Measurements from ENCODE around the gene SPRTN. TPM values are rescaled to one million over a fixed set of nuclear protein-coding genes. Genes with fewer than 3 reads are reported as not detected.

The SPRTN gene
- 9.6 TPM for polyA plus RNA-seq (2013, experiment 1 of 2; ENCODE audit: insufficient read length)
- 7.3 TPM for polyA plus RNA-seq (2013, experiment 2 of 2; ENCODE audit: insufficient read length)

GRCh38 chr1:231338270-231339128 is at the start of gene SPRTN:
SPRTN (plus strand) TSS chr1:231338293; CDS start chr1:231338384, 91 bp downstream.
- no peak for DNase-seq

- no peak for DNase-seq
Measured at GRCh38 chr1:231295938-231296337, 42.2 kb upstream of the SPRTN start.

- DNase-seq: no peak
Measured at GRCh38 chr1:231301990-231302389, 36.1 kb upstream of the SPRTN start.

GRCh38 chr1:231310391-231310934 is 27.6 kb upstream of the SPRTN start:
- no peak for DNase-seq

GRCh38 chr1:231311720-231312431 is 26.2 kb upstream of the SPRTN start:
- no peak for DNase-seq

GRCh38 chr1:231312432-231312788 is 25.7 kb upstream of the SPRTN start:
- no peak for DNase-seq

- DNase-seq: no peak
Measured at GRCh38 chr1:231313661-231314060, 24.4 kb upstream of the SPRTN start.

GRCh38 chr1:231315887-231316286 is 22.2 kb upstream of the SPRTN start:
- peak; percentile 49 for DNase-seq

- DNase-seq: no peak
Measured at GRCh38 chr1:231317306-231318014, 20.6 kb upstream of the SPRTN start.

GRCh38 chr1:231318015-231318355 is 20.1 kb upstream of the SPRTN start:
- DNase-seq: no peak

GRCh38 chr1:231318568-231318967 is 19.5 kb upstream of the SPRTN start:
- DNase-seq: no peak

- DNase-seq: no peak
Measured at GRCh38 chr1:231319080-231319479, 19.0 kb upstream of the SPRTN start.

- DNase-seq: no peak
Measured at GRCh38 chr1:231322880-231323530, 15.1 kb upstream of the SPRTN start.

- no peak for DNase-seq
Measured at GRCh38 chr1:231324660-231325059, 13.4 kb upstream of the SPRTN start.

- no peak for DNase-seq
Measured at GRCh38 chr1:231326248-231326647, 11.8 kb upstream of the SPRTN start.

- no peak for DNase-seq
Measured at GRCh38 chr1:231327617-231328016, 10.5 kb upstream of the SPRTN start.

GRCh38 chr1:231329483-231329882 is 8.6 kb upstream of the SPRTN start:
- no peak for DNase-seq

GRCh38 chr1:231332761-231333160 is 5.3 kb upstream of the SPRTN start:
- DNase-seq: no peak

- DNase-seq: no peak
Measured at GRCh38 chr1:231334079-231334666, 3.9 kb upstream of the SPRTN start.

- no peak for DNase-seq
Measured at GRCh38 chr1:231334952-231335351, 3.1 kb upstream of the SPRTN start.

- no peak for DNase-seq
Measured at GRCh38 chr1:231335663-231336602, 2.2 kb upstream of the SPRTN start.

Measured in fibroblast of skin of back (primary cell).